Measurements from ENCODE around the gene NMT1.

Gene NMT1

GRCh38 chr17:45132320-45132571 is 71.1 kb downstream of the NMT1 start, which contains the start of gene PLCD3:
PLCD3 (minus strand) TSS chr17:45132515; CDS start chr17:45132410, 105 bp downstream.
- H3K4me1 ChIP-seq (ENCODE audit: control insufficient read depth, insufficient read depth, low read length) = peaks cover 9% of the 10 kb centered on the region

DNA sequence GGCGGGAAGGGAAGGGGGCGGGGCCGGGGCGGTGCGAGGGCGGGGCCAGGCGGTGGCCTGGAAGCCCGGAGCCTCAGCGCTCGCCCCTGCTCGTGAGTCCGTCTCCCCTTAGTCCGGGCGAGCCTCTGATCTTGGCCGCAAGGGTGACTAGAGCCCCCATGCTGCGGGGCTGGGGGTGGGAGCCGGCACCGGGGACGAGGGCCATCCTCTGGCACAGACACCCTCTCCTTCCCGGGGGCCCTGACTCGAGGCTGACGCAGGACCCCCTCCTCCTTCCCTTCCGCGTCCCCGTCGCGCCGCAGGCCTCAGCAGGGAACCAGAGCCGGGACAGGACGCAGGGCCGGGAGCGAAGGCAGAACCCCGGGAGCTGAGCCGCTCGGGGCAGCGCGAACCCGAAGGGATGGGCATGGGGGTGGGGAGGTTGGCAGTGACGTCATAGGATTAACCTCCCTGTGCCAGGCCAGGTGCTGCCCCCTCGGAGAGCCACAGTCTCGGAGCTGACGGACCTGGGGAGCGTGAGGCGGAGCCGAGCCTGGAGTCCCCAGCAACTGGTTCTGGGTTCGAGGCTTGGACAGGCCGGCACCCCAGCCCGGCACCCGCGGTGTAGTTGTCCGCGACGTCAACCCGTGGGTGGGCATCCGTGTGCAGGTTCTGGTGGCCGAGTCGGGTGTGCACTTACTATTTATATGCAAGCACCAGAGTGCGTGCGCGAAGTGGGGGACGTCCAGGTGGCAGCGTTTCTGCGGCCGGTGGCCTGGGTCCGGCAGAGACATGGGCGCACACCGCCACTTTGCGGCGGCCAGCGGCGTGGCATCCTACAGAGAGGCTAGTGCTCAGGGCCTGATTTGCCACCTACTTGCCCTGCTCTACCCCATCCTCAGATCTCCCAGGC is 71.7 kb downstream of the NMT1 start:
- Histone ChIP-seq H3K9me3 (ENCODE audit: control insufficient read depth, insufficient read depth, low read depth, low read length) (no peaks in the 10 kb centered on the region), H3K36me3 (ENCODE audit: control insufficient read depth in 2 of 2, insufficient read depth in 1 of 2, low read length in 2 of 2) (peaks cover 4 to 9% of the 10 kb centered on the region in 2 experiments; a peak in 1 of 3 replicates), H3K4me1 (ENCODE audit: control insufficient read depth, insufficient read depth, low read length) (peaks cover 7% of the 10 kb centered on the region; the same call in 1 of the 2 replicates), H3K27ac (ENCODE audit: extremely low read depth, low read depth, low read length) (peak overlapping the region; percentile 85), H3K4me3 (ENCODE audit: low read depth, low read length) (peak overlapping the region; percentile 56)
- POLR2A ChIA-PET = interaction anchor here (0.7 to 2.4 kb wide), 4 partner anchors 16 to 43 kb away, joined by 3 to 20 read pairs (median 4); partner anchors contain the start of genes HEXIM1 and HEXIM2
- CTCF ChIA-PET = interaction anchor here (0.6 to 10.1 kb wide), 12 partner anchors 9 to 470 kb away, joined by 3 to 301 read pairs (median 6); partner anchors contain the start of gene HEXIM1
- TF ChIP-seq MZF1 (tag by site-specific recombination; IDR thresholded peaks at IDR 0.05; ENCODE audit: borderline replicate concordance) (no peak), PRDM4 (tag by site-specific recombination; IDR thresholded peaks at IDR 0.05) (peak; percentile 41; the same call in 1 of the 2 replicates), ZNF114 (tag by site-specific recombination; IDR thresholded peaks at IDR 0.05) (no peak), SCRT1 (tag by site-specific recombination; IDR thresholded peaks at IDR 0.05; ENCODE audit: borderline replicate concordance) (no peak), ELK4 (IDR thresholded peaks at IDR 0.05; ENCODE audit: borderline replicate concordance, low read depth, low read length) (no peak), GLI2 (tag by site-specific recombination; IDR thresholded peaks at IDR 0.05; ENCODE audit: borderline replicate concordance, low read depth) (no peak), ZBTB8A (tag by site-specific recombination; IDR thresholded peaks at IDR 0.05) (peak; percentile 65), ZNF629 (tag by site-specific recombination; IDR thresholded peaks at IDR 0.05) (peak; percentile 98), ZFP69B (tag by site-specific recombination; IDR thresholded peaks at IDR 0.05) (peak; percentile 21; the same call in 1 of the 2 replicates), ZSCAN5A (tag by site-specific recombination; IDR thresholded peaks at IDR 0.05) (peak; percentile 76; the same call in 1 of the 2 replicates), SCRT2 (tag by site-specific recombination; IDR thresholded peaks at IDR 0.05) (peak; percentile 62), ZNF571 (tag by site-specific recombination; IDR thresholded peaks at IDR 0.05) (no peak), ZNF133 (tag by site-specific recombination; IDR thresholded peaks at IDR 0.05) (no peak), SETDB1 (IDR thresholded peaks at IDR 0.05; ENCODE audit: insufficient read length, low read length) (no peak), ZNF426 (tag by site-specific recombination; IDR thresholded peaks at IDR 0.05) (no peak), ZNF214 (tag by site-specific recombination; IDR thresholded peaks at IDR 0.05; ENCODE audit: borderline replicate concordance) (no peak)
- TF ChIP-seq, protein P1, sequence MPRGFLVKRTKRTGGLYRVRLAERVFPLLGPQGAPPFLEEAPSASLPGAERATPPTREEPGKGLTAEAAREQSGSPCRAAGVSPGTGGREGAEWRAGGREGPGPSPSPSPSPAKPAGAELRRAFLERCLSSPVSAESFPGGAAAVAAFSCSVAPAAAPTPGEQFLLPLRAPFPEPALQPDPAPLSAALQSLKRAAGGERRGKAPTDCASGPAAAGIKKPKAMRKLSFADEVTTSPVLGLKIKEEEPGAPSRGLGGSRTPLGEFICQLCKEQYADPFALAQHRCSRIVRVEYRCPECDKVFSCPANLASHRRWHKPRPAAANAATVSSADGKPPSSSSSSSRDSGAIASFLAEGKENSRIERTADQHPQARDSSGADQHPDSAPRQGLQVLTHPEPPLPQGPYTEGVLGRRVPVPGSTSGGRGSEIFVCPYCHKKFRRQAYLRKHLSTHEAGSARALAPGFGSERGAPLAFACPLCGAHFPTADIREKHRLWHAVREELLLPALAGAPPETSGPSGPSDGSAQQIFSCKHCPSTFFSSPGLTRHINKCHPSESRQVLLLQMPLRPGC (tag by site-specific recombination; IDR thresholded peaks at IDR 0.05) = peak; percentile 68; the same call in 1 of the 2 replicates
- TF ChIP-seq, protein P2, sequence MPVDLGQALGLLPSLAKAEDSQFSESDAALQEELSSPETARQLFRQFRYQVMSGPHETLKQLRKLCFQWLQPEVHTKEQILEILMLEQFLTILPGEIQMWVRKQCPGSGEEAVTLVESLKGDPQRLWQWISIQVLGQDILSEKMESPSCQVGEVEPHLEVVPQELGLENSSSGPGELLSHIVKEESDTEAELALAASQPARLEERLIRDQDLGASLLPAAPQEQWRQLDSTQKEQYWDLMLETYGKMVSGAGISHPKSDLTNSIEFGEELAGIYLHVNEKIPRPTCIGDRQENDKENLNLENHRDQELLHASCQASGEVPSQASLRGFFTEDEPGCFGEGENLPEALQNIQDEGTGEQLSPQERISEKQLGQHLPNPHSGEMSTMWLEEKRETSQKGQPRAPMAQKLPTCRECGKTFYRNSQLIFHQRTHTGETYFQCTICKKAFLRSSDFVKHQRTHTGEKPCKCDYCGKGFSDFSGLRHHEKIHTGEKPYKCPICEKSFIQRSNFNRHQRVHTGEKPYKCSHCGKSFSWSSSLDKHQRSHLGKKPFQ (tag by site-specific recombination; IDR thresholded peaks at IDR 0.05) = no peak

More at GRCh38 chr17:45132320-45132571, 71.1 kb downstream of the NMT1 start, which contains the start of gene PLCD3:
- peaks cover 4 to 8% of the 10 kb centered on the region in 2 experiments; a peak in 1 of 3 replicates for H3K36me3 ChIP-seq (ENCODE audit: control insufficient read depth in 2 of 2, insufficient read depth in 1 of 2, low read length in 2 of 2)
- no peaks in the 10 kb centered on the region for H3K9me3 ChIP-seq (ENCODE audit: control insufficient read depth, insufficient read depth, low read depth, low read length)
- ChIA-PET CTCF (interaction anchor here (0.6 to 10.1 kb wide), 12 partner anchors 9 to 633 kb away, joined by 3 to 209 read pairs (median 5); partner anchors contain the start of gene HEXIM1), POLR2A (interaction anchor here (2.4 kb wide), 1 partner anchor 16 kb away, joined by 20 read pairs; the partner anchor contains the start of gene HEXIM1)
- TF ChIP-seq BCL6B (tag by site-specific recombination; IDR thresholded peaks at IDR 0.05) = no peak
- peak; percentile 40; the same call in 1 of the 2 replicates for TF ChIP-seq ZNF596 (tag by site-specific recombination; IDR thresholded peaks at IDR 0.05)
- no peak for TF ChIP-seq ZNF311 (tag by site-specific recombination; IDR thresholded peaks at IDR 0.05; ENCODE audit: borderline replicate concordance)
- no peak for TF ChIP-seq ZNF221 (tag by site-specific recombination; IDR thresholded peaks at IDR 0.05; ENCODE audit: borderline replicate concordance)
- H3K4me3 ChIP-seq (ENCODE audit: low read depth, low read length) = peak within 1 kb of the TSS; percentile 70
- peak within 1 kb of the TSS; percentile 85 for H3K27ac ChIP-seq (ENCODE audit: extremely low read depth, low read depth, low read length)

All from HEK293 (cell line).